HL-60 (cell line): Measurements from ENCODE around the gene PIM2.

Source experiments
- TF ChIP-seq, protein P1 (sequence below): IDR thresholded peaks from one replicate; pipeline ENCODE4 v1.5.1; 2011; ENCODE audit warnings: low read length, control low read depth, inconsistent platforms; ENCODE audit not compliant: insufficient read depth
- TF ChIP-seq, protein P2 (sequence below): IDR thresholded peaks from 2 replicates; pipeline ENCODE4 v1.6.1; 2012; ENCODE audit warnings: low read depth; ENCODE audit not compliant: insufficient replicate concordance

DNA sequence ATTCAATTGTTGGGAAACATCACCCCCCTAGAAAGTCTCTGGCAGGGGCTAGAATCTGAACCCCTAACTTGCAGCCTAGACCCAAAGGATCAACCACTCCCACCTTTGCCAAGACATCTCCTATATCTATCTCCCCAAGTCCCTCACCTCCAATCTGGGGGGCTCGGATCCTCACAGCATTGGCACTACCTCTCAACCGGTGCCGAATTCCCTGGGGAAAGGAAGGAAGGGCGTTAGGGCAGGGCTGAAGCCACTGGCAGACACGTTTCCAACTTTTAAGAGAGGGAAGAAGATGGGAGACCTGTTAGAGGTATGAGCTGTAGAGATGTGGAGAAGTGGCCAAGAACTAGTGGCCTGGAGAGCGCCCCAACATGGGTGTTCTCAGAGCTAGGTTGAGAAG, 23.9 kb downstream of the PIM2 start:
- TF ChIP-seq, protein P1, sequence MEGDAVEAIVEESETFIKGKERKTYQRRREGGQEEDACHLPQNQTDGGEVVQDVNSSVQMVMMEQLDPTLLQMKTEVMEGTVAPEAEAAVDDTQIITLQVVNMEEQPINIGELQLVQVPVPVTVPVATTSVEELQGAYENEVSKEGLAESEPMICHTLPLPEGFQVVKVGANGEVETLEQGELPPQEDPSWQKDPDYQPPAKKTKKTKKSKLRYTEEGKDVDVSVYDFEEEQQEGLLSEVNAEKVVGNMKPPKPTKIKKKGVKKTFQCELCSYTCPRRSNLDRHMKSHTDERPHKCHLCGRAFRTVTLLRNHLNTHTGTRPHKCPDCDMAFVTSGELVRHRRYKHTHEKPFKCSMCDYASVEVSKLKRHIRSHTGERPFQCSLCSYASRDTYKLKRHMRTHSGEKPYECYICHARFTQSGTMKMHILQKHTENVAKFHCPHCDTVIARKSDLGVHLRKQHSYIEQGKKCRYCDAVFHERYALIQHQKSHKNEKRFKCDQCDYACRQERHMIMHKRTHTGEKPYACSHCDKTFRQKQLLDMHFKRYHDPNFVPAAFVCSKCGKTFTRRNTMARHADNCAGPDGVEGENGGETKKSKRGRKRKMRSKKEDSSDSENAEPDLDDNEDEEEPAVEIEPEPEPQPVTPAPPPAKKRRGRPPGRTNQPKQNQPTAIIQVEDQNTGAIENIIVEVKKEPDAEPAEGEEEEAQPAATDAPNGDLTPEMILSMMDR = no peak
- TF ChIP-seq, protein P2, sequence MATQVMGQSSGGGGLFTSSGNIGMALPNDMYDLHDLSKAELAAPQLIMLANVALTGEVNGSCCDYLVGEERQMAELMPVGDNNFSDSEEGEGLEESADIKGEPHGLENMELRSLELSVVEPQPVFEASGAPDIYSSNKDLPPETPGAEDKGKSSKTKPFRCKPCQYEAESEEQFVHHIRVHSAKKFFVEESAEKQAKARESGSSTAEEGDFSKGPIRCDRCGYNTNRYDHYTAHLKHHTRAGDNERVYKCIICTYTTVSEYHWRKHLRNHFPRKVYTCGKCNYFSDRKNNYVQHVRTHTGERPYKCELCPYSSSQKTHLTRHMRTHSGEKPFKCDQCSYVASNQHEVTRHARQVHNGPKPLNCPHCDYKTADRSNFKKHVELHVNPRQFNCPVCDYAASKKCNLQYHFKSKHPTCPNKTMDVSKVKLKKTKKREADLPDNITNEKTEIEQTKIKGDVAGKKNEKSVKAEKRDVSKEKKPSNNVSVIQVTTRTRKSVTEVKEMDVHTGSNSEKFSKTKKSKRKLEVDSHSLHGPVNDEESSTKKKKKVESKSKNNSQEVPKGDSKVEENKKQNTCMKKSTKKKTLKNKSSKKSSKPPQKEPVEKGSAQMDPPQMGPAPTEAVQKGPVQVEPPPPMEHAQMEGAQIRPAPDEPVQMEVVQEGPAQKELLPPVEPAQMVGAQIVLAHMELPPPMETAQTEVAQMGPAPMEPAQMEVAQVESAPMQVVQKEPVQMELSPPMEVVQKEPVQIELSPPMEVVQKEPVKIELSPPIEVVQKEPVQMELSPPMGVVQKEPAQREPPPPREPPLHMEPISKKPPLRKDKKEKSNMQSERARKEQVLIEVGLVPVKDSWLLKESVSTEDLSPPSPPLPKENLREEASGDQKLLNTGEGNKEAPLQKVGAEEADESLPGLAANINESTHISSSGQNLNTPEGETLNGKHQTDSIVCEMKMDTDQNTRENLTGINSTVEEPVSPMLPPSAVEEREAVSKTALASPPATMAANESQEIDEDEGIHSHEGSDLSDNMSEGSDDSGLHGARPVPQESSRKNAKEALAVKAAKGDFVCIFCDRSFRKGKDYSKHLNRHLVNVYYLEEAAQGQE = no peak
